ENCODE results near the gene C11orf16.
"Not testable (repeated sequence)": the region's sequence is repeated elsewhere in the genome, so short reads cannot be mapped to it uniquely, and the experiment has no call there.

Gene C11orf16

DNA sequence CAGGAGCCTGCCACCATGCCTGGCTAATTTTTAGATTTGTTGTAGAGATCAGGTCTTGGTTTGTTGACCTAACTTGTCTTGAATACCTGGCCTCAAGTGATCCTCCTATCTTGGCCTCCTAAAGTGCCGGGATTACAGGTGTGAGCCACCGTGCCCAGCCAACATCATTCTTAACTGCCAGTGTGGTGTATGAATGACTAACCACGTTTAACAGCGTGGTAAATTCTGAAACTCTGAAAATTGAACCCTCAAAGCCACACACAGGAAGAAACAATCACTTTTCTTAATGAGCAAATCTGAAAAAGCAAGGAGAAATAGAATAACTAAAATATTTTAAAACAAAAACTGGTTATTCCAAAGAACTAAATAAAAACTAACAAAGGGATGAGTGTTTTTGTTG, 24.1 kb upstream of the C11orf16 start:
- peaks cover 13% of the 10 kb centered on the region for H3K36me3 ChIP-seq (ENCODE audit: insufficient read depth, low read length)
- H3K9me3 ChIP-seq (ENCODE audit: low read length) = peaks cover 3% of the 10 kb centered on the region
- H3K4me1 ChIP-seq (ENCODE audit: insufficient read depth, low read length) = no peaks in the 10 kb centered on the region
- no peak overlapping the region for H2AFZ ChIP-seq (ENCODE audit: low read depth, low read length)
- no peak overlapping the region for H3K4me3 ChIP-seq (ENCODE audit: low read length)
- H3K27me3 ChIP-seq (ENCODE audit: insufficient read depth, low read length) = no peaks in the 10 kb centered on the region

- Histone ChIP-seq H3K4me1 (ENCODE audit: insufficient read depth, low read length) (no peaks in the 10 kb centered on the region), H3K27me3 (ENCODE audit: insufficient read depth, low read length) (no peaks in the 10 kb centered on the region), H2AFZ (ENCODE audit: low read depth, low read length) (no peak overlapping the region), H3K36me3 (ENCODE audit: insufficient read depth, low read length) (peaks cover 19% of the 10 kb centered on the region), H3K4me3 (ENCODE audit: low read length) (no peak overlapping the region), H3K9me3 (ENCODE audit: low read length) (peaks cover 3% of the 10 kb centered on the region)
Measured at GRCh38 chr11:8948886-8949285, 16.1 kb upstream of the C11orf16 start.

GRCh38 chr11:8947230-8947943, 14.6 kb upstream of the C11orf16 start:
- H2AFZ ChIP-seq (ENCODE audit: low read depth, low read length) = no peak overlapping the region
- no peaks in the 10 kb centered on the region for H3K27me3 ChIP-seq (ENCODE audit: insufficient read depth, low read length)
- peaks cover 3% of the 10 kb centered on the region for H3K9me3 ChIP-seq (ENCODE audit: low read length)
- no peaks in the 10 kb centered on the region for H3K4me1 ChIP-seq (ENCODE audit: insufficient read depth, low read length)
- H3K36me3 ChIP-seq (ENCODE audit: insufficient read depth, low read length) = peaks cover 17% of the 10 kb centered on the region
- H3K4me3 ChIP-seq (ENCODE audit: low read length) = no peak overlapping the region

DNA sequence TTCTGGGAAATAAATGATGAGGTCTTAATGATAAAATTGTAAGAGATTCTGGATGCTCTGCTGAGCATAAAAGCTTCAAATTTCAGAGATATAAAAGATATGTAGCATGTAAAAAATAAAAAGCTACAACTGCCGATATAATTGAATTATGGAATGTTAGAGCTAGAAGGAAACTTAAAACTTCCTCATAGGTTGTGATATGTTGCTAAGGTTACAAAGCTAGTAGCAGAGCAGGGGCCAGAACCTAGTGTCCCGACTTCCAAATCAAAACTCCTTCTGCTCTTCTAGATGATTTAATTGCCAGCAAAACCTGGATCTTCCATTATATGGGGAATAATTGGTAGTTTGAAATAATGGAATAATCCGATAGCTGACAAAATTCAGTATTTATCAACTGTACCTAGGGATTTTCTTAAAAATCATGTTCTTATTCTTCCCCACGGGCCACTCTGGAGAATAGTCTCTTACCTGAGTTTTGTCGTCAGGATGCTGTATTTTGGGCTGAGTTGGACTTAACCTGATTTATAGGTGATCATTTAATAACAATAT, 9.8 kb upstream of the C11orf16 start, which contains the start of gene ASCL3:
Gene ASCL3 (minus strand): TSS at position 499 of the 549 bp plus-strand sequence. CDS start 4,855 bp downstream, outside the sequence.
- Histone ChIP-seq H2AFZ (ENCODE audit: low read depth, low read length) (no peak within 1 kb of the TSS), H3K9me3 (ENCODE audit: low read length) (peaks cover 3% of the 10 kb centered on the region), H3K4me3 (ENCODE audit: low read length) (no peak within 1 kb of the TSS), H3K4me1 (ENCODE audit: insufficient read depth, low read length) (no peaks in the 10 kb centered on the region), H3K27me3 (ENCODE audit: insufficient read depth, low read length) (no peaks in the 10 kb centered on the region), H3K36me3 (ENCODE audit: insufficient read depth, low read length) (peaks cover 2% of the 10 kb centered on the region)

GRCh38 chr11:8941341-8942103, 8.8 kb upstream of the C11orf16 start:
- peaks cover 3% of the 10 kb centered on the region for H3K9me3 ChIP-seq (ENCODE audit: low read length)
- no peaks in the 10 kb centered on the region for H3K4me1 ChIP-seq (ENCODE audit: insufficient read depth, low read length)
- no peaks in the 10 kb centered on the region for H3K27me3 ChIP-seq (ENCODE audit: insufficient read depth, low read length)
- no peak overlapping the region for H2AFZ ChIP-seq (ENCODE audit: low read depth, low read length)
- no peaks in the 10 kb centered on the region for H3K36me3 ChIP-seq (ENCODE audit: insufficient read depth, low read length)
- no peak overlapping the region for H3K4me3 ChIP-seq (ENCODE audit: low read length)

GRCh38 chr11:8937659-8938058, 4.9 kb upstream of the C11orf16 start:
- peaks cover 3% of the 10 kb centered on the region for H3K4me1 ChIP-seq (ENCODE audit: insufficient read depth, low read length)
- H2AFZ ChIP-seq (ENCODE audit: low read depth, low read length) = no peak overlapping the region
- no peaks in the 10 kb centered on the region for H3K27me3 ChIP-seq (ENCODE audit: insufficient read depth, low read length)
- H3K36me3 ChIP-seq (ENCODE audit: insufficient read depth, low read length) = no peaks in the 10 kb centered on the region
- H3K4me3 ChIP-seq (ENCODE audit: low read length) = no peak overlapping the region
- H3K9me3 ChIP-seq (ENCODE audit: low read length) = no peaks in the 10 kb centered on the region

DNA sequence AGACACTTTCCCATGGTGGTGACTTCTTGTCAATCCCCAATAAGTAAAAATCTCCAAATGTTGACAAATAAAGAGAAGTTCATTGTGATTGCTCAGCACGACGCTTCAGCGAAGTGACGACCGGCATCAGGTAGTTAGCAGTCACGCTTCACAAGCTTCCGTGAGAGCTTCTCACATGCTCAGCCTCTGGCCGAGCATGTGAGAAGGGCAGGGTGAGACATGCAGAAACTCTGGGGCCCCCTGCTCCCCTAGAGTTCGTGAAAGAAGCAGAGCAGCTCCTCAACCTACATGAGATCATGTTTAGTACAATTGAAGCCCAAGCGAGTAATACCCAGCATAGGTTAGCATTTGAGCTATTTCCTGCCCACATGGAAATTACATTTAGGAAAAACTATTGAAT, 4.4 kb upstream of the C11orf16 start:
- no peak overlapping the region for H2AFZ ChIP-seq (ENCODE audit: low read depth, low read length)
- peaks cover 3% of the 10 kb centered on the region for H3K4me1 ChIP-seq (ENCODE audit: insufficient read depth, low read length)
- no peak overlapping the region for H3K4me3 ChIP-seq (ENCODE audit: low read length)
- no peaks in the 10 kb centered on the region for H3K36me3 ChIP-seq (ENCODE audit: insufficient read depth, low read length)
- H3K9me3 ChIP-seq (ENCODE audit: low read length) = no peaks in the 10 kb centered on the region
- no peaks in the 10 kb centered on the region for H3K27me3 ChIP-seq (ENCODE audit: insufficient read depth, low read length)

GRCh38 chr11:8935789-8936188, 3.0 kb upstream of the C11orf16 start:
- not testable (repeated sequence) for H3K4me1 ChIP-seq (ENCODE audit: insufficient read depth, low read length); H3K36me3 ChIP-seq (ENCODE audit: insufficient read depth, low read length); H3K4me3 ChIP-seq (ENCODE audit: low read length); H3K27me3 ChIP-seq (ENCODE audit: insufficient read depth, low read length); H2AFZ ChIP-seq (ENCODE audit: low read depth, low read length); H3K9me3 ChIP-seq (ENCODE audit: low read length)

DNA sequence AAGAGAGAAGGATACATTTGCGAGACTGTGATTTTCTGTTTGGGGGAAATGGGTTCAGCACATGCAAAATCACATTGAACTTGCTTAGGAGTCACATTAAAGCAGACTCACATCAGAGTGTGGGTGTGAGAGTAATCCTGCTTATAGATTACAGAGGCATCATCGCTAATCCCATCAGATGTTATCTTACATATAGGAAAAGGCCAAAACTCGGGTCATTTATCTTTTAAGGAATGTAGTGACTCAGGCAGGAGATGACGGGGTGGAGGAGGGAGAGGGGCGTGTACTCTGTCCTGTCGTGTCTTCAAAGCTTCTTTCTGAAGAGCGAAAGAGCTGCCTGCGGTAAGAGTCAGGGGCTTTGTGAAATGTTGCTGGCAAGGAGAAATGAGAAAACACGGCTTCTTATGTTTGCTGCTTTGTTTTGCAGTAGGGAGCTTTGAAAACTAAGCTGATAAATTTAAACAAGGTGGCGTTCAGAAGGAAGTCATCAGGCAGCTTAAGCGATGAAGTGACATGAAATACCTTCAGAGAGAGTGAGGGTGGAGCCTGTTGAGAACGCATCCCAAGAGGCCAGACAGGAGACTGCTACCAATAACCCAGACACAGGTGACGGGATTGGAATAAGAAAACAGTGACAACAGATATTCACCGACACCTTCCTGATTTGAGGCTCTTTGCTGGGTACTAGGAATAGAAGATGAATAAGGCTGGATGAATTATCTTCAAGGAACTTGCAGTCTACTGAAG, 2.2 kb upstream of the C11orf16 start:
- Histone ChIP-seq H3K27me3 (ENCODE audit: insufficient read depth, low read length) (no peaks in the 10 kb centered on the region), H3K4me1 (ENCODE audit: insufficient read depth, low read length) (peaks cover 3% of the 10 kb centered on the region), H3K4me3 (ENCODE audit: low read length) (no peak overlapping the region), H3K9me3 (ENCODE audit: low read length) (no peaks in the 10 kb centered on the region), H2AFZ (ENCODE audit: low read depth, low read length) (no peak overlapping the region), H3K36me3 (ENCODE audit: insufficient read depth, low read length) (no peaks in the 10 kb centered on the region)

- Histone ChIP-seq H3K36me3 (ENCODE audit: insufficient read depth, low read length) (no peaks in the 10 kb centered on the region), H3K4me1 (ENCODE audit: insufficient read depth, low read length) (peaks cover 3% of the 10 kb centered on the region), H3K9me3 (ENCODE audit: low read length) (no peaks in the 10 kb centered on the region), H3K27me3 (ENCODE audit: insufficient read depth, low read length) (no peaks in the 10 kb centered on the region), H2AFZ (ENCODE audit: low read depth, low read length) (no peak overlapping the region), H3K4me3 (ENCODE audit: low read length) (no peak overlapping the region)
Measured at GRCh38 chr11:8933931-8934330, 1.2 kb upstream of the C11orf16 start.

DNA sequence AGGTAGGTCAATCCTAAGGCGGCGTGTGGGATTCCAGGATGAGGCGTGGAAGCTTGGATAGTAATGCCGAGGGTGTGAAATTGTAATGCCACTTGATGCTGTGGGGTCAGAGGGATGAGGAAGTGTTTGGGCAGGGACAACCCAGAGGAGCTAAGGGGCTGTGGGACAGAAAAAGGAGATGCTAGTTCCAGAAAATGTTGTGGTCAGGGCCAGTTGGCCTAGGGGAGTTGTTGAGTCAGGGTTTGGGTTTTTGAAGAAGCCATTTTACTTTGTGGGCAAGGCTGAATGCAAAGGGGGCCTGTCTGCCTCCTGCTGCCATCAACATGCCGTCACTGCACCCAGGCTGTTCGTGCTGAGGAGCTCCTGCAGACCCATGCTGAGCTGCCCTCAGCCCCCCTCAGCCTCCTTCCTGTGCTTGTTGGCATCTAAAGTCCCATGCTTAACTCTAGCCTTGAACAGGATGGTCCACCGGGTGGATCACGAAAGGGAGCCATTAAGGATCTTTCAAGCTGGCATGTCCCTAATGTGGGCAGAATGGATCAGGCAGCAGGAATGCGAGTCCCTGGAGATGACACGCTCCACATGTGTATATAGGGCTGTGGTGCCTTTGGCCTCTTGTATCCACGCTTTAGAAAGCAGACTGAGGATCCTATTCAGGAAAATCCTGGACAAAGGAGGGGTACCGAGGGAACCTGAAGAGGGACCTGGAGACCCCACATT, 2.1 kb downstream of the C11orf16 start:
- Histone ChIP-seq H3K4me1 (ENCODE audit: insufficient read depth, low read length) (peaks cover 3% of the 10 kb centered on the region), H3K27me3 (ENCODE audit: insufficient read depth, low read length) (no peaks in the 10 kb centered on the region), H3K4me3 (ENCODE audit: low read length) (no peak overlapping the region), H3K36me3 (ENCODE audit: insufficient read depth, low read length) (no peaks in the 10 kb centered on the region), H2AFZ (ENCODE audit: low read depth, low read length) (no peak overlapping the region), H3K9me3 (ENCODE audit: low read length) (no peaks in the 10 kb centered on the region)

GRCh38 chr11:8928981-8929615, 3.6 kb downstream of the C11orf16 start:
- Histone ChIP-seq H3K27me3 (ENCODE audit: insufficient read depth, low read length) (no peaks in the 10 kb centered on the region), H3K36me3 (ENCODE audit: insufficient read depth, low read length) (peaks cover 4% of the 10 kb centered on the region), H3K4me1 (ENCODE audit: insufficient read depth, low read length) (no peaks in the 10 kb centered on the region), H3K9me3 (ENCODE audit: low read length) (no peaks in the 10 kb centered on the region), H2AFZ (ENCODE audit: low read depth, low read length) (no peak overlapping the region), H3K4me3 (ENCODE audit: low read length) (no peak overlapping the region)

Measured in neuron (in vitro differentiated cells).